ENCODE data around the gene ALG10B. TPM values are rescaled to one million over a fixed set of nuclear protein-coding genes. Genes with fewer than 3 reads are reported as not detected.
A peak's percentile ranks its signal among the peaks of the same experiment; 100 is the strongest.
"Not testable (repeated sequence)": the region's sequence is repeated elsewhere in the genome, so short reads cannot be mapped to it uniquely, and the experiment has no call there.

Gene ALG10B, protein sequence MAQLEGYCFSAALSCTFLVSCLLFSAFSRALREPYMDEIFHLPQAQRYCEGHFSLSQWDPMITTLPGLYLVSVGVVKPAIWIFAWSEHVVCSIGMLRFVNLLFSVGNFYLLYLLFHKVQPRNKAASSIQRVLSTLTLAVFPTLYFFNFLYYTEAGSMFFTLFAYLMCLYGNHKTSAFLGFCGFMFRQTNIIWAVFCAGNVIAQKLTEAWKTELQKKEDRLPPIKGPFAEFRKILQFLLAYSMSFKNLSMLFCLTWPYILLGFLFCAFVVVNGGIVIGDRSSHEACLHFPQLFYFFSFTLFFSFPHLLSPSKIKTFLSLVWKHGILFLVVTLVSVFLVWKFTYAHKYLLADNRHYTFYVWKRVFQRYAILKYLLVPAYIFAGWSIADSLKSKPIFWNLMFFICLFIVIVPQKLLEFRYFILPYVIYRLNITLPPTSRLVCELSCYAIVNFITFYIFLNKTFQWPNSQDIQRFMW
- 11.9 TPM for total RNA-seq

GRCh38 chr12:38316391-38317129 lies at the start of gene ALG10B:
TSS of gene ALG10B (plus strand) at chr12:38316774. CDS start at chr12:38316894, 120 bp downstream.
- peak; percentile 97 for DNase-seq (ENCODE audit: low spot score)

DNA sequence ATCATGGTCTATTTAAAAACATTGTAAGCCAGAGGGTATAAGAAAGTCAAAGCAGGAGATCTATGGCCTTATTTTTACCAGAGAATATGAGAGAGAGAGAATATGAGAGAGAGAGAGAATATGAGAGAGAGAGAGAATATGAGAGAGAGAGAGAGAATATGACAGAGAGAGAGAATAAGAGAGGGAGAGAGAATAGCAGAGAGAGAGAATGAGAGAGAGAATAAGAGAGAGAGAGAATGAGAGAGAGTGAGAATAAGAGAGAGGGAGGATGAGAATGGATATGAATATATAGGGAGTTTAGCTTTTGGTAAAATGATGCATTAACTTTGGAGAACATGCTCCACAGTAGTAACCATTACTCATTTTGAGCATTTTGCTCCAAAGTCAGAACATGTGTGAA lies 48.0 kb upstream of the ALG10B start:
- no peak for DNase-seq (ENCODE audit: low spot score)

DNA sequence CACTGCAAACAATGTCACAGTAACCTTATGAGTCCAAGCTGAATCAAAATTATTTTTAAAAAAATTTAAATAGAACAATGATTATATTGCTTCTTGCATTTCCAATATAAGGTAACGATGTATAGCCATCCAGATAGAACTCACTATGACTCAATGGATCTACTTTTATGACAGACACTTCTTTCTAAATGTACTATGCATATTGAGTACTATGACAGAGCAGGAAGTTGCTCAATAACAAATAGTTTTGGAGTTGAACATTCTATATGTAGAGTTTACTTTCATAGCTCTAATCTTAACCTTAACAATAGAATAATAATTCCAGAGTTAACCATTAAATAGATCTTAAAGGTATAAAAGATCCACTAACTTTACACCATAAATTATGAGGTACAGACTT lies 46.7 kb upstream of the ALG10B start:
- DNase-seq (ENCODE audit: low spot score) = no peak

DNA sequence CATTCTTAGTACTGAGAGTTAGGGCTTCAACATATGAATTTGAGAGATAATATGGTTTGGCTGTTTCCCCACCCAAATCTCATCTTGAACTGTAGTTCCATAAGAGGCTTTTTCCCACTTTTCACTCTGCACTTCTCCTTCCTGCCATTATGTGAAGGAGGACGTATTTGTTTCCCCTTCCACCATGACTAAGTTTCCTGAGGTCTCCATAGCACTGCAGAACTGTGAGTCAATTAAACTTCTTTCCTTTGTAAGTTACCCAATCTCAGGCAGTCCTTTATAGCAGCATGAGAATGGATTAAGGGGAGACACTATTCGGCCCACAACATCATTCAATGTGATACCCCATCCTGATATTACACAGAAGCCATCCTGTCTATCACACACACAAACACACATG lies 36.8 kb upstream of the ALG10B start:
- DNase-seq (ENCODE audit: low spot score) = no peak

DNA sequence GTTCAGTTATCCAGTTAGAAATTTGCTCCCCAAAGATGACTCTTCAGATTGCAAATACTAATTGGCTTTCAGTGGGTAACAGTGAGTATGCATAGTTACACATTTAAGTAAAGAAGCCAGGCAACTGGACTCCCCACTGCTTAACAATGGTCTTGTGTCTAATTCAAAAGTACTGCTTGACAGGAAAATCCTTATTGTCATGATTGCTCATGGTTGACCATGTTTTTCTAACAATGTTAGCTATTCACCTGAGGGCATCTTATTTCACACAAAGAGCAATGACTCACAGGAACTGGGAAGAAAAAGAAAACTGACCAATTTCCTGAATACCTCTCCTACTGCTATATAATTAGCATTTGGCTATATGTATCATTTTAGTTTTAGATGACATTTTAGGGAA lies 33.7 kb upstream of the ALG10B start:
- DNase-seq (ENCODE audit: low spot score) = no peak

- no peak for DNase-seq (ENCODE audit: low spot score)
These were observed 27.2 kb upstream of the ALG10B start for GRCh38 chr12:38289396-38289795.

DNA sequence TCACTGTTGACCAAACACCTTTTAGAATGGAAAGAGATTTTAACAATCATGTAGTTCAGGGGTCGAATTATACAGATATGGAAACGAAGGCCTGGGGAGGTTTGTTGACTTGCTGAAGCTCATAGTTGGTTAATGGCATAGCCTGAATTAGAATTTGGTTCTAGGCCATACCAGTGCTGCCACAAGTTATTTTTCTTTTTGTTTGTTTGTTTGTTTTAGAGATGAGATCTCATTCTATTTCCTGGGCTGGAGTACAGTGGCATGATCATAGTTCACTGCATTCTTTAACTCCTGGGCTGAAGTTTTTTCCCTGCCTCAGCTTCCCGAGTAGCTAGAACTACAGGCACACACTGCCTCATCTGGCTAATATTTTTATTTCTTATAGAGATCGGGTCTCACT lies 25.4 kb upstream of the ALG10B start:
- DNase-seq (ENCODE audit: low spot score) = no peak

GRCh38 chr12:38302972-38303371 lies 13.6 kb upstream of the ALG10B start:
- not testable (repeated sequence) for DNase-seq (ENCODE audit: low spot score)

DNA sequence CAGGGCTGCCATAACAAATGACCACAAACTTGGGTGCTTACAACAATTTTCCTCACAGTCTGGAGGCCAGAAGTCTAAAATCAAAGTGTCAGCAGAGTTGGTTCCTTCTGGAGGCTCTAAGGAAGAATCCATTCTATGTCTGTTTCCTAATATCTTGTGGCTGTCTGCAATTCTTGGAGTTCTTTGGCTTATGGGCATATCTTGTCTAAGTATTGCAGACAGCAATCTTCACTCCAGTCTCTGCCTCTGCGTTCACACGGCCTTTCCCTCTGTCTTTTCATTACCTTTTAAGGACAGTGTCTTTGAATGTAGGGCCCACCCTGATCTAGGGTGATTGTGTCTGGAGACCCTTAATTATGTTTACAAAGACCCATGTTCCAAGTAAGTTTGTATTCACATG lies 5.4 kb downstream of the ALG10B start:
- not testable (repeated sequence) for DNase-seq (ENCODE audit: low spot score)

DNA sequence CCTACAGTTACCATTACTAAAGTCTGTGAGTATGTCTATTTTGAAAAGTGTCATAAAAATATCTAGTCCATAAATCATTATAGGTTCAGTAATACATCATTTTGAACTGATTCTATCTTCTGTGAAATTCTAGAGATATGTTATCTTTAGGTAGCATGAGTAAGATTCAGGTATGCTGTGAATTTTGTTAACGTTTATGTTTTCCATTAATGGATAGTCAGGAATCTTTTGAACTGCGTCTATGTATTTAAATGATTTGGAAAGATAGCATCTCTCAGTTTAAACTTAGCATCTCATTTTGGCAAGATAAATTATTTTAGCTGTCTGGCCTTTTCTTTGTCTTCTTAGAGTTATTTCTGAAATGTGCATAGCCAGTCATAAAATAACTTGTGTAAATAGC lies 8.3 kb downstream of the ALG10B start:
- DNase-seq (ENCODE audit: low spot score) = no peak

DNA sequence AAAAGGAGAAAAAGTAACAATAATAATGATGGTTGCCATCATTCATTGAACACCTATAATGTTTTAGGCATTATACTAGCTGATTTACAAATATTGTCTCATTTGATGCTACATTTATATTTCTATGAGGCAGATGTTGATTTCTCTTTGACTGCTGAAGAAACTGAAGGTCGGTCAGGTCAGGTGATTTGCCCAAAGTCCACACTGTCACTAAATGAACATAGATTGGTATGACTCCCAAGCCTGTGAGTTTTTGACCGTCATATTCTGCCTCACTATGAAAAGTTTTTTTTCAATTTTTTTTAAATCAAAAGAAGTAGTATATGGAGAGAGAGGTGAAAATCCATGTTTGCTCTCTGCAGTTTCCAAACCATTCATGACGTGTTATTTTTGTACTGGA lies 10.8 kb downstream of the ALG10B start:
- DNase-seq (ENCODE audit: low spot score) = no peak

GRCh38 chr12:38328306-38328895 lies 11.8 kb downstream of the ALG10B start:
- DNase-seq (ENCODE audit: low spot score) = no peak

DNA sequence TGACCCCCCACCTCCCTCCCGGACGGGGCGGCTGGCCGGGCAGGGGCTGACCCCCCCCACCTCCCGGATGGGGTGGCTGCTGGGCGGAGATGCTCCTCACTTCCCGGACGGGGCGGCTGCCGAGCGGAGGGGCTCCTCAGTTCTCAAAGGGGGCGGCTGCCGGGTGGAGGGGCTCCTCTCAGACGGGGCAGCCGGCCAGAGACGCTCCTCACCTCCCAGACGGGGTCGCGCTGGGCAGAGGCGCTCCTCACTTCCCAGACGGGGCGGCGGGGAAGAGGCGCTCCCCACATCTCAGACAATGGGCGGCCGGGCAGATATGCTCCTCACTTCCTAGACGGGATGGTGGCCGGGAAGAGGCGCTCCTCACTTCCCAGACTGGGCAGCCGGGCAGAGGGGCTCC lies 13.8 kb downstream of the ALG10B start:
- not testable (repeated sequence) for DNase-seq (ENCODE audit: low spot score)

- no peak for DNase-seq (ENCODE audit: low spot score)
These were observed 16.2 kb downstream of the ALG10B start for GRCh38 chr12:38332814-38333213.

DNA sequence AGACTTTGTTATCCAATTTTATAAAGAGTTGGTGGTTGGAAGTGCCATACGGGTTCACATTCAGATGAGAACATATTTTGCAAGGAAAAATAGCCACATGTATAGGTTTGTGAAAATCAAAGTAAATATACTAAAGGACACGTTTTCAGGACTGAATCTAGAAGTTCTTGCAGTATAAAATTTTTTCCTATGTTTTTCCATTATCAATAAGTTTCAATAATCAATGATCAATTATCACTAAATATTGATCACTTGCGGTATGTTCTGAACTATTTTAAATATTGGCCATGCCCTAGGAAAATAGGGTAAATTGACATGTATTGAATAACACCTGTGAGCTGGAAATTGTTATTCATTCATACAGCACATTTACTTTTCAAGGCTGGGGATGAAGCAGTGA lies 25.9 kb downstream of the ALG10B start:
- DNase-seq (ENCODE audit: low spot score) = no peak

GRCh38 chr12:38343256-38343655 lies 26.7 kb downstream of the ALG10B start:
- DNase-seq (ENCODE audit: low spot score) = not testable (repeated sequence)

DNA sequence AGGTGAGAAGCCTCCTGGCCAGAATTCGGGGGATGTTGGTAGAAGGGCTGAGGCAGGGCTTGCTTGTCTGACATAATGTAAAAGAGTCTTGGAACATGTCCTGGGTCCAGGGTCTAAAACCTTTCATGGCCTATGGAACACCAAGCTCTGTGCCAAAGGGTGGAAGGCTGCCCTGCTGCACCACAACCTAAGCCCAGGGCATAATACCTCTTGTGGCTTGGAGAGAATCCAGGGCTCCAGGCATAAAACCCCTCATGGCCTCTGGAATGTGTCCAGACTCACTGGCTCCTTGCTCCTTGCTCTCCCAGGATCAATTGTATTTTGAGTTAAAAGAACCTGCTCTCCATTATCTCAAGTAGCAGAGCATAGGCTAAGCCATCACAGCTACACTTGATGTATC lies 27.3 kb downstream of the ALG10B start:
- DNase-seq (ENCODE audit: low spot score) = not testable (repeated sequence)

DNA sequence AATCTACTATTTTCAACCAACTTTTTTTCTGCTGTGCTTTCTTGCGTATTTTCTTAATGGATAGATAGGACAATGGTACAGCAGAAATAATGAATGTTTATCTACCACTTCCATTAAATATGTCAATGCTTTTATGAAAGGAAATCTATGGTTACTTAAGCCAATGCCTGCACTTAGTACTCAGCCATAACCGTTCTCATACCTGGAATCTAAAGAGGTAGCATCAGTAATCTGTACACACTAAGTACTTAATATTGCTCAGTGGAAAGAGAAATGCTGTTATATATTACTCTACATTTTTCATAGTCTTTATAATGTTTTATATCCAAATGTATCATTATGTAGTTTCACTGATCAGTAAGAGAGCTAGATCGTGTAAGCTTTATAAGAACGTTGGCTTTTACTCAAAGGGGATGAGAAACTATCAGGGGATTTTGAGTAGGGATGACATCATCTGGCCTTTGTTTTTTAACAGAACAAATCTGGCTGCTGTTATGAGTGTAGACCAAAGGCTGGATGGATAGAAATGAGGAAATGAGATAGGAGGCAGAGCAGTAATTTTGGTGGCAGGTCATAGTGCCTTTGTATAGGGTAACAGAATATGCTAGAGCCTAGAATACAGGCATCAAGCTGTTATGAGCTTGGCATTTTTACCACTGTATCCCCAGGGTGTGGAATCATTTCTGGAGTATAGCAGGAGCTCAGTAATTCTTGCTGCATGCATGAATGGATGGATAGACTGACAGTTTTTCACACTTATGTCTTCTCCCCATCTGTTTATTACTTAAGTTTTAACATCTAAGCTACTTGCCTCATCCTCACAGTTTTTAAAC lies 34.0 kb downstream of the ALG10B start:
- DNase-seq (ENCODE audit: low spot score) = no peak

DNA sequence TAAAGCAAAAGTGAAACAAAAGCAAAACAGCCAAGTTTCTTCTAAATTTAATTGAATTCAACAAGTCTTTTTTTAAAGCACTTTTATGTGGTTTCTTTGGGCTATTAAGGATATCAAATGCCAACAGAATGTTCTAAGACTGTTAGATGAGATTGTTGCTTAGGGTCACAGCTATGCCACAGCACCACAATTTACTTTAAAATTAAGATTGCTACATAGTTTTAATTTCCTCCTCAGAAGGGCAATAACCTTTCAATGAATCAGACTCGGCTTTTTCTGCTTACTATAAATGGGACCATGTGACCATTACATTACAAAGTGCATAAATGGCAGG lies 34.6 kb downstream of the ALG10B start:
- not testable (repeated sequence) for DNase-seq (ENCODE audit: low spot score)

- no peak for DNase-seq (ENCODE audit: low spot score)
These were observed 50.9 kb downstream of the ALG10B start for GRCh38 chr12:38367506-38367905.

- DNase-seq (ENCODE audit: low spot score) = no peak
These were observed 53.7 kb downstream of the ALG10B start for GRCh38 chr12:38370311-38370710.

GRCh38 chr12:38373784-38374183 lies 57.2 kb downstream of the ALG10B start:
- no peak for DNase-seq (ENCODE audit: low spot score)

All from ureter (tissue), 1 donor.